Mesothelial cell of epicardium (in vitro differentiated cells): ENCODE data around the gene DPF1. TPM values are rescaled to one million over a fixed set of nuclear protein-coding genes. Genes with fewer than 3 reads are reported as not detected.
A peak's percentile ranks its signal among the peaks of the same experiment; 100 is the strongest.
"Not testable (repeated sequence)": the region's sequence is repeated elsewhere in the genome, so short reads cannot be mapped to it uniquely, and the experiment has no call there.

Experiments
- DNase-seq, 2 experiments: peaks; one replicate each; pipeline ENCODE4 v3.0.0; 2021; ENCODE audit warnings: low spot score in 2 of 2; ENCODE audit not compliant: unreplicated experiment in 2 of 2
- H3K27ac Mint-ChIP-seq: 2 replicates; pipeline ENCODE4 v1.8.0; 2021; ENCODE audit warnings: mixed read lengths
- H3K27me3 Mint-ChIP-seq: 2 replicates; pipeline ENCODE4 v1.8.0; 2021; ENCODE audit warnings: low read depth, mixed read lengths
- H3K36me3 Mint-ChIP-seq: 2 replicates; pipeline ENCODE4 v1.8.0; 2021; ENCODE audit warnings: mixed read lengths
- H3K4me1 Mint-ChIP-seq: 2 replicates; pipeline ENCODE4 v1.8.0; 2021; ENCODE audit warnings: mixed read lengths
- H3K4me3 Mint-ChIP-seq: 2 replicates; pipeline ENCODE4 v1.8.0; 2021; ENCODE audit warnings: mild to moderate bottlenecking, moderate library complexity, mixed read lengths
- H3K9me3 Mint-ChIP-seq: 2 replicates; pipeline ENCODE4 v1.8.0; 2021; ENCODE audit warnings: mixed read lengths
- total RNA-seq: library from RNA; stranded (reverse); gene quantifications from 3 replicates; pipeline ENCODE4 v1.2.1, GENCODE V29; 2021
- TF ChIP-seq, protein P1 (sequence below): fragments of 200-600 bp; sonication (generic); IDR thresholded peaks from one replicate; pipeline ENCODE4 v1.5.0; 2021; ENCODE audit warnings: antibody characterized with exemption; ENCODE audit not compliant: unreplicated experiment

Gene DPF1
- total RNA-seq, 1 donor from 2014 or later = 3.9 TPM

DNA sequence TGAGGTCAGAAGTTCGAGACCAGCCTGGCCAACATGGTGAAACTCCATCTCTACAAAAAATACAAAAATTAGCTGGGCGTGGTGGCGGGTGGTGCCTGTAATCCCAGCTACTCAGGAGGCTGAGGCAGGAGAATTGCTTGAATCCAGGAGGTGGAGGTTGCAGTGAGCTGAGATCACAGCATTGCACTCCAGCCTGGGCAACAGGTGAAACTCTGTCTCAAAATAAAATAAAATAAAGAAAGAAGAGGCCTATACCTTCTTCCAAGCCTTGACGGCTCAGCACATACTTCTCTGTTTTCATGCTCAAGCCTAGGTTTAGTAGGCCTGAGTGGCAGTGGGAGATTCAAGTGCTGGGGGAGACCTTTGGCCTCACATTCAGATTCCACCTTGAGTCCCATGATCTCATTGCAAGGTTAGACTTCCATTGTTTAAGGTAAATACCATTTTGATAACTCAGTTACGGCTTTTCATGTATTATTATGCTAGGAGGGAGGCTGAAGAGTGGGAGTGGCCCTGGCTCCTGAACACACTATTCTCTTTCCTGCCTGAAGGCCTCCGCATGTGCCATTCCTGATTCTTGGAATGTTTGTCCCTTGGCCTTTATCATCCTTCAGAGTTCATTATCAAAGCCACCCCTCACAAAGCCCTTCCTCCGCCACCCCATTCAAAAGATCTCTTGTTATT, 38.7 kb upstream of the DPF1 start:
- H3K9me3 Mint-ChIP-seq = no peaks in the 10 kb centered on the region
- H3K27me3 Mint-ChIP-seq = peaks cover 2% of the 10 kb centered on the region
- peaks cover 34% of the 10 kb centered on the region for H3K4me1 Mint-ChIP-seq
- DNase-seq = no peak
- no peak overlapping the region for H3K4me3 Mint-ChIP-seq
- peak overlapping the region; percentile 60 for H3K27ac Mint-ChIP-seq
- no peaks in the 10 kb centered on the region for H3K36me3 Mint-ChIP-seq
- TF ChIP-seq, protein P1, sequence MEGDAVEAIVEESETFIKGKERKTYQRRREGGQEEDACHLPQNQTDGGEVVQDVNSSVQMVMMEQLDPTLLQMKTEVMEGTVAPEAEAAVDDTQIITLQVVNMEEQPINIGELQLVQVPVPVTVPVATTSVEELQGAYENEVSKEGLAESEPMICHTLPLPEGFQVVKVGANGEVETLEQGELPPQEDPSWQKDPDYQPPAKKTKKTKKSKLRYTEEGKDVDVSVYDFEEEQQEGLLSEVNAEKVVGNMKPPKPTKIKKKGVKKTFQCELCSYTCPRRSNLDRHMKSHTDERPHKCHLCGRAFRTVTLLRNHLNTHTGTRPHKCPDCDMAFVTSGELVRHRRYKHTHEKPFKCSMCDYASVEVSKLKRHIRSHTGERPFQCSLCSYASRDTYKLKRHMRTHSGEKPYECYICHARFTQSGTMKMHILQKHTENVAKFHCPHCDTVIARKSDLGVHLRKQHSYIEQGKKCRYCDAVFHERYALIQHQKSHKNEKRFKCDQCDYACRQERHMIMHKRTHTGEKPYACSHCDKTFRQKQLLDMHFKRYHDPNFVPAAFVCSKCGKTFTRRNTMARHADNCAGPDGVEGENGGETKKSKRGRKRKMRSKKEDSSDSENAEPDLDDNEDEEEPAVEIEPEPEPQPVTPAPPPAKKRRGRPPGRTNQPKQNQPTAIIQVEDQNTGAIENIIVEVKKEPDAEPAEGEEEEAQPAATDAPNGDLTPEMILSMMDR = no peak

DNA sequence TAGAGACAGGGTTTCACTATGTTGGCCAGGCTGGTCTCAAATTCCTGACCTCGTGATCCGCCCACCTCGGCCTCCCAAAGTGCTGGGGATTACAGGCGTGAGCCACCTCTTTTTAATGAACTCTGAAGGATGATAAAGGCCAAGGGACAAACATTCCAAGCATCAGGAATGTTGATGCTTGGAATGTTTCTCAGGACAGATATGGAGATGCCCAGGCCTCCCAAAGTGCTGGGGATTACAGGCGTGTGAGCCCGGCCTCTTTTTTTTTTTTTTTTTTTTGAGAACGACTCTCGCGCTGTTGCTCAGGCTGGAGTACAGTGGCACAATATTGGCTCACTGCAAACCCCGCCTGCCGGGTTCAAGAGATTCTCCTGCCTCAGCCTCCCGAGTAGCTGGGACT, 37.9 kb upstream of the DPF1 start:
- peaks cover 26% of the 10 kb centered on the region for H3K4me1 Mint-ChIP-seq
- not testable (repeated sequence) for H3K4me3 Mint-ChIP-seq, DNase-seq, H3K27me3 Mint-ChIP-seq, H3K36me3 Mint-ChIP-seq, H3K9me3 Mint-ChIP-seq, H3K27ac Mint-ChIP-seq

DNA sequence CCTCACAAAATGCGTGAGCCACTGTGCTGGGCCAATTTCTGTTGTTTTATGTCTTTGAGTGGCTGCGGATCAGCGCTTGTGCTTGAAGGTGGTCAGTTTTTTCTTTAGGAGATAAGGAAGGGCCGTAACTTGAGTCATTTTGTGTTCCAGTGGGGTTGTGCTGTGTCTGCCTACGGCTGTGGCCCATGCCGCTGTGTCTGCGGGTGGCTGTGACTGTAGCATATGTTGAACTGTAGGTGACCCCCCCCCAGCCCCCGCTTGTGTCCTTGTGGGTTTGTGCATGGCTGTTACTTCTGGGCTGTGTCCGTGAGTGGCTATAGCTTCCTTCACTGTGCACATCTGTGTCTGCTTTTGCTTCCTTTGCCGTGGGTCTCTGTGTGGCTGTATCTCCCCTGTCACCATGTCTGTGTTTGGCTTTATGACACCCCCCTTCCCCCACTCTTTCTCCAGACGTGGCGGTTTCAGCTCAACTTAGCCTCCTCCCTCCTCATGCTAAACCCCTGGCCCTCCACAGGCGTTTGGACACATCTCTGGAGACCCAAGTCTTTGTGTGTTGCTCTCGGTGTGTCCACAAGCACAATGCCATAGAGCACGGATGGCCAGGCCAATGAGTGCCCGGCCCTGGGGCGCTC, 31.5 kb upstream of the DPF1 start:
- no peaks in the 10 kb centered on the region for H3K27me3 Mint-ChIP-seq
- DNase-seq = no peak
- no peaks in the 10 kb centered on the region for H3K36me3 Mint-ChIP-seq
- H3K4me3 Mint-ChIP-seq = peak overlapping the region; percentile 64
- TF ChIP-seq, protein P1 = no peak
- no peaks in the 10 kb centered on the region for H3K9me3 Mint-ChIP-seq
- peaks cover 40% of the 10 kb centered on the region for H3K4me1 Mint-ChIP-seq
- peak overlapping the region; percentile 82 for H3K27ac Mint-ChIP-seq

DNA sequence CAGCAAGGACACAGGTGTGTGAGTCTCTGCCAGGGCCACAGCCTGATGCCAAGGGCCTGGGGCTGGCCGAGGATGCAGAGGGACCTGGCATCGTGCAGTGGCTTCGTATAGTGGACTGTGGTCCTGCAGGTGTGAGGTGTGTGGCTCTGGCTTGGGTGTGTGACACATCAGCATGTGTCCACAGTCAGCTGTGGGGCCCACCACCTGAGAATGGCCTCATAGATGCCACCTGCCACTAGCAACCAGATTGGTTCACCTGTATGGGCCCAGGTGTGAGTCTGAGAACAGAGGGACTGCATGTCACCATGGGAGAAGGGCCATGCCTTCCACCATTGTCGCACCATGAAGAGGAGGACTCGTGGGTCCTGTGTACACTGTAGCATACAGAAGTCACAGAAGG, 29.8 kb upstream of the DPF1 start:
- Mint-ChIP-seq H3K36me3 (no peaks in the 10 kb centered on the region), H3K4me3 (no peak overlapping the region), H3K4me1 (peaks cover 40% of the 10 kb centered on the region), H3K27ac (peak overlapping the region; percentile 25), H3K9me3 (no peaks in the 10 kb centered on the region), H3K27me3 (no peaks in the 10 kb centered on the region)
- TF ChIP-seq, protein P1 = no peak
- no peak for DNase-seq

DNA sequence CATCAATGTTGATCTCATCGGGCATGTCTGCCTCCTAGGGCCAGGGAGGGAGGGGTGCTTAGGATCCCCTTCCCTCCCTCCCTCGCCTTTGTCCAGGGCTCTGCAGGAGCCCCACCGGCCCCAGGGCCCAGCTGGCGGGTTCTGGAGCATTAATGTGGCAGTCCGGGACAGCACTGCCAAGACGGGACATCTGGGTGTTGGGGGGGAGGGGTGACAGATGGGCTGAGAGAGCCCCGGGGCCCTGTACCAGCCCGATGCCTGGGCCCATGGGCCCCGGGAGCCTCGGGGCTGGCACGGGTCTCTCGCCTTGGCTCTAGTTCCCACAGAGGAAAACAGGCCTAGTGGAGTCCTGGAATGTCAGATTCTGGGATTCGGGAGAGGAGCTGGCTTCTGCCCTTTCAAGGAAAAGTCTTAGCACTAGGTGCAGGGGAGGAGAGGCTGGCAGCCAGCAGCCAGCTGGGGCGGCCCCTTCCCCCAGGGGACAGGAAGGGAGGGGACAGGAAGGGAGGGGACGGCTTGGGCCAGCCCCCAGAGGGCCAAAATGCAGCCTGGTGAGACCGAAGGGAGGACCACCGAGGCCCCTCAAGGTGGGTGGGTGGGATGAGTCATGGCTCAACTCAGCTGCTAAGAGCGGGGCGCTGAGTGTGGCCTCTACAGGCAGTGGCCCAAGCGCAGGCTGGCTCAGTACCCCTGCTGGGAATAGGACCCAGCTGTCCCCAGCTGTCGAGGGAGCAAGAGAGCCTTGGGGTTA, 29.1 kb upstream of the DPF1 start:
- peak overlapping the region; percentile 22 for H3K4me3 Mint-ChIP-seq
- no peaks in the 10 kb centered on the region for H3K36me3 Mint-ChIP-seq
- DNase-seq = no peak
- H3K27ac Mint-ChIP-seq = peak overlapping the region; percentile 50
- no peaks in the 10 kb centered on the region for H3K27me3 Mint-ChIP-seq
- H3K9me3 Mint-ChIP-seq = no peaks in the 10 kb centered on the region
- TF ChIP-seq, protein P1 = no peak
- peaks cover 40% of the 10 kb centered on the region for H3K4me1 Mint-ChIP-seq

DNA sequence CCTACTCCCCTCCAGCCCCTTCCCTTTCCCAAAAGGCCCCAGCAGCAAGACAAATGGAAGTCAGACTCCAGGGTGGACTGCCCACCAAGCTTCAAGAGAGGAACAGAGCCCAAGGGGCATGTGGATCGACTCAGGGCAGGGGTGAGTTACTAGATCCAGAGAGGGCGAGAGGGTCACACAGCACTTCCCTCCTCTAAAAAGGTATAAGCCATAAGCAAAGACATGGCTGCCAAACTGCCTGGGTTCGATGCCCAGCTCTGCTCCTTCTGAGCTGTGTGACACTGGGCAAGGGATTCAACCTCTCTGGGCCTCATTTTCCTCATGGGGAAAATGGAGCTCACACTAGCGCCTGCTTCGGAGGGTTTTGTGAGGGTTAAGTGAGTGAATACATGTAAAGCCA, 28.4 kb upstream of the DPF1 start:
- no peaks in the 10 kb centered on the region for H3K36me3 Mint-ChIP-seq
- H3K27ac Mint-ChIP-seq = peak overlapping the region; percentile 89
- DNase-seq = no peak
- peaks cover 40% of the 10 kb centered on the region for H3K4me1 Mint-ChIP-seq
- TF ChIP-seq, protein P1 = no peak
- H3K9me3 Mint-ChIP-seq = no peaks in the 10 kb centered on the region
- no peaks in the 10 kb centered on the region for H3K27me3 Mint-ChIP-seq
- H3K4me3 Mint-ChIP-seq = peak overlapping the region; percentile 15
